Measurements from ENCODE around the gene CRACR2A. TPM values are rescaled to one million over a fixed set of nuclear protein-coding genes. Genes with fewer than 3 reads are reported as not detected.

Gene CRACR2A
- total RNA-seq, 2 donors from 2014 or later, result 50.3 to 54.8 TPM

DNA sequence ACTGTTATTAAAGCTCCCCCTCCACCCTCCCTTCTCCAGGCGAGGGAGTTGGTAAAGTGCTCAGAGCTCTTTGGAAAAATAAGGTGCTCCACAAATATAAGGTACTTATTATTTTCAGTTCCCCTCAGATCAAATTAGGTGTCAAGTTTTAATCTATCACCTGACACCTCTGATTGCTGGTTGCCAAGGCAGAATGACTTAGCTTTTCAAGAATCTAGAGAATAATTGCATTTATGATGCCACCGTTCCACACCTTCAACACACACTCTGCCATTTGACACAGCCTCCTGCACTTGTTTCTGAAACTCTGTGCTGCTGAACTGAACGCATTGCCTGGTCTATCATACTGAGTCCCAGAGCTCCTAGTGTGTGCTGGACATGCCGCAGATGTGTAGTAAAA, 128.6 kb downstream of the CRACR2A start:
- TF ChIP-seq, protein P1, sequence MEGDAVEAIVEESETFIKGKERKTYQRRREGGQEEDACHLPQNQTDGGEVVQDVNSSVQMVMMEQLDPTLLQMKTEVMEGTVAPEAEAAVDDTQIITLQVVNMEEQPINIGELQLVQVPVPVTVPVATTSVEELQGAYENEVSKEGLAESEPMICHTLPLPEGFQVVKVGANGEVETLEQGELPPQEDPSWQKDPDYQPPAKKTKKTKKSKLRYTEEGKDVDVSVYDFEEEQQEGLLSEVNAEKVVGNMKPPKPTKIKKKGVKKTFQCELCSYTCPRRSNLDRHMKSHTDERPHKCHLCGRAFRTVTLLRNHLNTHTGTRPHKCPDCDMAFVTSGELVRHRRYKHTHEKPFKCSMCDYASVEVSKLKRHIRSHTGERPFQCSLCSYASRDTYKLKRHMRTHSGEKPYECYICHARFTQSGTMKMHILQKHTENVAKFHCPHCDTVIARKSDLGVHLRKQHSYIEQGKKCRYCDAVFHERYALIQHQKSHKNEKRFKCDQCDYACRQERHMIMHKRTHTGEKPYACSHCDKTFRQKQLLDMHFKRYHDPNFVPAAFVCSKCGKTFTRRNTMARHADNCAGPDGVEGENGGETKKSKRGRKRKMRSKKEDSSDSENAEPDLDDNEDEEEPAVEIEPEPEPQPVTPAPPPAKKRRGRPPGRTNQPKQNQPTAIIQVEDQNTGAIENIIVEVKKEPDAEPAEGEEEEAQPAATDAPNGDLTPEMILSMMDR (IDR thresholded peaks at IDR 0.05), result no peak
- Histone ChIP-seq H3K4me1 (no peaks in the 10 kb centered on the region), H3K36me3 (no peaks in the 10 kb centered on the region), H3K4me3 (no peak overlapping the region), H3K9me3 (no peaks in the 10 kb centered on the region), H3K27ac (no peak overlapping the region), H3K27me3 (no peaks in the 10 kb centered on the region), H3K9ac (ENCODE audit: low read depth in 2 of 2, low read length in 2 of 2) (no peak overlapping the region)
- intact Hi-C loops (cut with DNase I), result loop anchor here (5.0 kb wide), 1 partner anchor 202 kb away; no protein-coding TSS in a partner anchor
- DNase-seq, result no peak

DNA sequence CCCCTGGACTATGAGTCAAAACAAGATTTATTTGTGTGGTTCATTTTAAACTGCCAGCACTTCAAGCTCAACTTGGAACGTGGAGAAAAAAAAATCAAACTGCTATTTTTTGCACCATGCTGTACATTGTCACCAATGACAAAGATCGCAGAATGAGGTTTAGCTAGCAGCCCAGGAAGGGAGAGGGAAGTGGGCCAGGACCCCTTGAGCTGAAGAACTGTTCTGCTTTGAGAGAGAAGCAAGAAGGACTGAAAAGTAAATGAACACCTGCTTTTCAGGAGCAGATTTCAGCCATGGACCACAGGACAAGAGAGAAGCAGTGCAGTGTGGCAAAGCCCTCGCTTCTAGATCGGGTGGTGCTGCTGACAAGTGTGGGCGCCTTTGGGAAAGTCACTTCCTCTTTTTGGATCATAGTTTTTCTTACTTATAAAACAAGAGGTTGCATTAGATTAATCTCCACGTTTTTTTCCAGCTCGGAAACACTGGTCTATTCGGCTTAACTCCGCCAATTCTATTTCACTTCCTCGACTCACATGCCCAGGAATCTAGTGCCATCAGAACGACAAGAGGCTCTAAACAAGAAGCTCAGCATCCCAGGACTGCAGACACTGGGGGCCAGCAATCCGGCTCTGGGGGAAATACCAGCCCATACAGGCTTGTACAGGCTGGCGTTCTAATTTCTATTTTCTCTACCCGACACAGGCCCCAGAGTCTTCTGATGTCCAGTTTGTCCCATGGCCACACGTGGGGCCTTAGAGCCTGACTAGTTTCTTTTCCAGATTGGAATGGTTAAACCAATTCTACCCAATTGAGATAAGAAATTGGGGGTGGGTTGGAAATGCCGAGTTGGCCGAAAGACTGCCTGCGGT, 129.9 kb downstream of the CRACR2A start:
- no peaks in the 10 kb centered on the region for H3K36me3 ChIP-seq
- no peaks in the 10 kb centered on the region for H3K27me3 ChIP-seq
- H3K9ac ChIP-seq (ENCODE audit: low read depth in 2 of 2, low read length in 2 of 2), result no peak overlapping the region
- no peaks in the 10 kb centered on the region for H3K9me3 ChIP-seq
- no peaks in the 10 kb centered on the region for H3K4me1 ChIP-seq
- H3K4me3 ChIP-seq, result no peak overlapping the region
- DNase-seq, result no peak
- H3K27ac ChIP-seq, result no peak overlapping the region
- TF ChIP-seq, protein P1 (IDR thresholded peaks at IDR 0.05), result no peak
- intact Hi-C loops (cut with DNase I), result loop anchor here (5.0 kb wide), 1 partner anchor 201 kb away; no protein-coding TSS in a partner anchor

DNA sequence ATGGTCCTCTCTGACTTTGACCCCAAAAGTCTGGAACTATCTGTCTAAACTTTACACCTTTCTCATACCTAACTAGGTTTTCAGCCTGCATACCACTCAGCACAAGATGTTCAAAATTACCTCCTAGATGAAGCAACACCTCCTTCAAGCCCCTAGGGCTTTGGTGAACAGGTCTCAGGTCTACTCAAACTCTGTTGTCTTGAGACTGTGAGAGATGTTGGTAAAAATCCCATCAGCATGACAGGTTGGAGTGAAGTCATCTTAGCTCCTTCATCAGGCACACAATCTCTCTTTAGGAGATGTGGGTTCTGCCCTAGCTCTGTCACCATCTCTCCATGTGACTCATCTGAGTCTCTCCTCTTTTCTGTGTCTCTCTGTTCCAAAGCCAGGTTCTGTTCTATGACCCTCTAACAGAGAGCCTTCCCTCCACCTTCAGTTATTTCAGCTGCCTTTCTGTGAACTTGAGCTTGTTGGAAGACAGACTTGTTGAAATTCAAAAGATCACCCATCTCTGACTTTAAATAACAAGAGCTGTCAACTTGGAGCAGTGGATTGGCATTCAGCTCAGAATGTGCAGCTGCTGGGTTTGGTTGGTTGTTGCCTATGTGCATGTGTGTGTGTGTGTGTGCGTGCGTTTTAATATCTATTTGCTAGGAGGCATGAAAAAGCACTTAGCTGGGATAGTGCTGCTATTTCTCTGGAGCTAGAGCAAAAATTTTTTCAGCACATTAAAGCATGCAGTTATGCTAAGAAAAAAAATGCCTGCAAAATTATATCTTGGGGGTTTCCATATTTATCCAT, 130.7 kb downstream of the CRACR2A start:
- Histone ChIP-seq H3K36me3 (no peaks in the 10 kb centered on the region), H3K9me3 (no peaks in the 10 kb centered on the region), H3K9ac (ENCODE audit: low read depth in 2 of 2, low read length in 2 of 2) (no peak overlapping the region), H3K4me3 (no peak overlapping the region), H3K27me3 (no peaks in the 10 kb centered on the region), H3K4me1 (no peaks in the 10 kb centered on the region), H3K27ac (no peak overlapping the region)
- DNase-seq, result no peak
- TF ChIP-seq, protein P1 (IDR thresholded peaks at IDR 0.05), result no peak
- intact Hi-C loops (cut with DNase I), result loop anchor here (5.0 kb wide), 1 partner anchor 200 kb away; no protein-coding TSS in a partner anchor

DNA sequence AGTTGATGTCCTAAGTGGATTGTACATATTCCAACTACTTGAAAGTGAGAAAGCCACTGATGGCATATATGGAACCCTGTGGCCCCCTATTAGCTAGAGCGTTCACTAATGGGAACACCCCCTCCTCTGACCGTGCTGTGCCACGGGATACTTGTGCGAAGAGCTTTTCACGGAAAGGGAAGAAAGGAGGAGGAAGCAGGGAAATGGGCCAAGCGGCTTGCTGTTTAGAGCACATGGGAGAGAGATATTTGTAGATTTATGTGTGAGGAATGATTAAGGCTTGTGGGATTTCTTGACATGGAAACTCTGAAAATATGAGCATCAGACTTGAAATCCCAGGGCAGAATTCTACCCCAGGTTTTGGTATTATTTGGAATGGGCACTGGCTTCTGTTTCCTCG, 132.1 kb downstream of the CRACR2A start:
- H3K27ac ChIP-seq, result no peak overlapping the region
- H3K27me3 ChIP-seq, result no peaks in the 10 kb centered on the region
- H3K4me1 ChIP-seq, result no peaks in the 10 kb centered on the region
- TF ChIP-seq, protein P1 (IDR thresholded peaks at IDR 0.05), result no peak
- intact Hi-C loops (cut with DNase I), result loop anchor here (5.0 kb wide), 1 partner anchor 199 kb away; no protein-coding TSS in a partner anchor
- H3K9ac ChIP-seq (ENCODE audit: low read depth in 2 of 2, low read length in 2 of 2), result no peak overlapping the region
- H3K9me3 ChIP-seq, result no peaks in the 10 kb centered on the region
- H3K36me3 ChIP-seq, result no peaks in the 10 kb centered on the region
- no peak for DNase-seq
- no peak overlapping the region for H3K4me3 ChIP-seq

DNA sequence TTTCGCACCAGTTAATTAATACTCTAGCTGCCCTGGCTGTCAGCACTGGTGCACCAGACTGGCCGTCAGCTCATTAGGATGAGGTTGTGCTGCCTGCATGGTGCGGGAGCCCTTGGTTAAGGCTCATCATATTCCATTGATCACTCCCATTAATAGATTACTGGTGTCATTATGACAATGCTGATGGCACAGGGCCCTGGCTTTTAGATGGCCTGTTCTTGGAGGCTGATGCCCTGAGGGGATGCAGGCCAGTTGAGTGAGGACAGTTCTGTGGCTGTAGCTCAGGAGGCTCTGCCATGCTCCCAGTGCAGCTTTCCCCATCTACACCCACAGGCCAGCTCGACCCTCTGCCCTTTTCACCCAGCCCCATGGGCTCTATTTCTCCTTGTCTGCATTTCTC, 135.3 kb downstream of the CRACR2A start:
- no peaks in the 10 kb centered on the region for H3K9me3 ChIP-seq
- H3K4me3 ChIP-seq, result no peak overlapping the region
- H3K27me3 ChIP-seq, result no peaks in the 10 kb centered on the region
- no peak overlapping the region for H3K27ac ChIP-seq
- TF ChIP-seq, protein P1 (IDR thresholded peaks at IDR 0.05), result no peak
- no peak overlapping the region for H3K9ac ChIP-seq (ENCODE audit: low read depth in 2 of 2, low read length in 2 of 2)
- DNase-seq, result no peak
- H3K36me3 ChIP-seq, result no peaks in the 10 kb centered on the region
- no peaks in the 10 kb centered on the region for H3K4me1 ChIP-seq
- intact Hi-C loops (cut with DNase I), result no loop called here

Measured in colonic mucosa (tissue), 4 donors.